HepG2 (cell line): ENCODE results near the gene PPP1R12A. TPM values are rescaled to one million over a fixed set of nuclear protein-coding genes. Genes with fewer than 3 reads are reported as not detected.

ENCODE experiments used
- CBX5 ChIP-seq: sonication (generic); formaldehyde crosslinking; IDR thresholded peaks from 2 replicates; pipeline ENCODE4 v1.4.0; 2020; ENCODE audit warnings: missing genetic modification reagents, borderline replicate concordance
- HMG20A ChIP-seq: IDR thresholded peaks from 2 replicates; pipeline ENCODE4 v1.6.1; 2016; ENCODE audit warnings: borderline replicate concordance
- MEIS1 ChIP-seq: sonication (generic); formaldehyde crosslinking; IDR thresholded peaks from 2 replicates; pipeline ENCODE4 v1.9.0; 2021; ENCODE audit warnings: mild to moderate bottlenecking, missing genetic modification reagents, moderate library complexity, borderline replicate concordance
- NR2F2 ChIP-seq: IDR thresholded peaks from 2 replicates; pipeline ENCODE4 v1.6.1; 2012; ENCODE audit warnings: low read depth, inconsistent platforms, borderline replicate concordance
- POGZ ChIP-seq: sonication (generic); formaldehyde crosslinking; IDR thresholded peaks from 2 replicates; pipeline ENCODE4 v1.4.0; 2020; ENCODE audit warnings: mild to moderate bottlenecking, missing genetic modification reagents
- SIN3B ChIP-seq: fragments of 150-350 bp; IDR thresholded peaks from 2 replicates; pipeline ENCODE4 v1.6.1; 2014; ENCODE audit warnings: low read length
- SNRNP70 ChIP-seq: fragments of 200-400 bp; formaldehyde crosslinking; IDR thresholded peaks from 2 replicates; pipeline ENCODE4 v1.6.1; 2017; ENCODE audit warnings: mild to moderate bottlenecking, low read depth, low read length, moderate library complexity
- ZFP1 ChIP-seq: IDR thresholded peaks from 2 replicates; pipeline ENCODE4 v1.6.1; 2016
- ZNF451 ChIP-seq: sonication (generic); formaldehyde crosslinking; IDR thresholded peaks from 2 replicates; pipeline ENCODE4 v1.5.0; 2020; ENCODE audit warnings: mild to moderate bottlenecking, missing genetic modification reagents
- ZNF569 ChIP-seq: sonication (generic); formaldehyde crosslinking; IDR thresholded peaks from 2 replicates; pipeline ENCODE4 v1.5.0; 2020; ENCODE audit warnings: mild to moderate bottlenecking, missing genetic modification reagents, moderate library complexity, borderline replicate concordance
- ZNF614 ChIP-seq: IDR thresholded peaks from 2 replicates; pipeline ENCODE4 v1.6.1; 2018; ENCODE audit warnings: missing biosample characterization, missing genetic modification reagents, inconsistent platforms, borderline replicate concordance
- ZSCAN21 ChIP-seq: sonication (generic); formaldehyde crosslinking; IDR thresholded peaks from 2 replicates; pipeline ENCODE4 v1.8.0; 2022; ENCODE audit warnings: mild to moderate bottlenecking, missing genetic modification reagents, moderate library complexity, borderline replicate concordance
- polyA plus RNA-seq, 8 experiments: library from polyadenylated mRNA; depleted of rRNA in 3 of 8; stranded (reverse) in 7 of 8; unstranded in 1 of 8; fragments of >200 nt; fragmentation: Illumina TruSeq in 4 of 8; extraction: Trizol in 4 of 8; gene quantifications; 2 replicates each; pipeline versions ENCODE4 v1.2.1 to v1.2.3, GENCODE V29; 2011 to 2016; ENCODE audit warnings: low read depth in 4 of 8, missing spikeins in 1 of 8, mixed read lengths in 1 of 8; ENCODE audit not compliant: insufficient read depth in 1 of 8
- total RNA-seq, 5 experiments: library from RNA; depleted of rRNA; stranded (reverse); fragments of >200 nt; fragmentation: Illumina TruSeq; extraction: Trizol; gene quantifications; 2 replicates each; pipeline ENCODE4 v1.2.3, GENCODE V29; 2016; ENCODE audit warnings: low read depth in 1 of 5
- TF ChIP-seq, protein P1 (sequence below): IDR thresholded peaks from 2 replicates; pipeline ENCODE4 v1.6.1; 2016
- TF ChIP-seq, protein P2 (sequence below): sonication (generic); formaldehyde crosslinking; IDR thresholded peaks from 2 replicates; pipeline ENCODE4 v1.4.0; 2020; ENCODE audit warnings: missing genetic modification reagents
- TF ChIP-seq, protein P3 (sequence below): sonication (generic); formaldehyde crosslinking; IDR thresholded peaks from 2 replicates; pipeline ENCODE4 v1.4.0; 2020; ENCODE audit warnings: low read depth, mild to moderate bottlenecking, missing genetic modification reagents
- TF ChIP-seq, protein P4 (sequence below): sonication (generic); formaldehyde crosslinking; IDR thresholded peaks from 2 replicates; pipeline ENCODE4 v1.4.0; 2020; ENCODE audit warnings: mild to moderate bottlenecking, low read depth, missing genetic modification reagents
- TF ChIP-seq, protein P5 (sequence below): sonication (generic); formaldehyde crosslinking; IDR thresholded peaks from 2 replicates; pipeline ENCODE4 v1.5.0; 2020; ENCODE audit warnings: missing genetic modification reagents, mild to moderate bottlenecking, borderline replicate concordance
- TF ChIP-seq, protein P6 (sequence below): sonication (generic); formaldehyde crosslinking; IDR thresholded peaks from 2 replicates; pipeline ENCODE4 v1.4.0; 2020; ENCODE audit warnings: missing genetic modification reagents

PPP1R12A gene
- total and polyA plus RNA-seq, 2 of the 13 experiments (the other 11 are each of a cell fraction or from before 2014, with no cell fraction given), result 23.8 to 50.0 TPM

DNA sequence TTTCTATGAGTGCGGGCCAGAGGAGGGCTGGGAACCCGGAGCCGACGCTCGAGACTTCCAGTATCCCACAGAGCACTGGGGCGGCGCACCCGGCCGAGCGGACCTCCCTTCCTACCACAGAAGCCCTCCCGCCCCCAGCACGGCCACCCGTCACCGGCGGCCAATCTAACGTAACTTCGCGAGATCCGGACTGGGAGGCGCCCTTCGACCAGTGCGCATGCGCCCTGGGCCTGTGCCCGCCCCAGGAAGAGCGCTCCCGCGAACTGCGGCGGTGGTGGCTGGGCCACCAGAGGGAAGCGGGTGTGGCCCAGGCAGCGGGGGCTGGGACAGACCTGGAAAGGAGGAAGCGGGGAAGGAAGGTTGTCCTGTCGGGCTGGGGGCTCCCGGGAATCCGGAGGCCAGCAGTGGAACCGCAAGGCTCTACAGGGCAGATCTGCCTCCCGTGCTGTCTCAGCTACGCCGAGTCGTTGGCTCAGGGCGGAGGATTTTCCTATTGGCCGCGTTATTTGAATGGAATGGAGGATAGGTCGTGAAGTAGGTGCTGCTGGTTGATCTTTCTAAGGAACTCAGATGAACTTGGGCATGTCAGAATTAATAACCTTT is at the start of gene PPP1R12A (continued):
- TF ChIP-seq, protein P1, sequence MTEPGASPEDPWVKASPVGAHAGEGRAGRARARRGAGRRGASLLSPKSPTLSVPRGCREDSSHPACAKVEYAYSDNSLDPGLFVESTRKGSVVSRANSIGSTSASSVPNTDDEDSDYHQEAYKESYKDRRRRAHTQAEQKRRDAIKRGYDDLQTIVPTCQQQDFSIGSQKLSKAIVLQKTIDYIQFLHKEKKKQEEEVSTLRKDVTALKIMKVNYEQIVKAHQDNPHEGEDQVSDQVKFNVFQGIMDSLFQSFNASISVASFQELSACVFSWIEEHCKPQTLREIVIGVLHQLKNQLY (CRISPR knock-in tag), result no peak
- TF ChIP-seq CBX5 (CRISPR knock-in tag), result no peak; the same call in 1 of the 2 replicates
- no peak for TF ChIP-seq SNRNP70
- TF ChIP-seq SIN3B, result peak; percentile 20; the same call in 1 of the 2 replicates
- TF ChIP-seq, protein P2, sequence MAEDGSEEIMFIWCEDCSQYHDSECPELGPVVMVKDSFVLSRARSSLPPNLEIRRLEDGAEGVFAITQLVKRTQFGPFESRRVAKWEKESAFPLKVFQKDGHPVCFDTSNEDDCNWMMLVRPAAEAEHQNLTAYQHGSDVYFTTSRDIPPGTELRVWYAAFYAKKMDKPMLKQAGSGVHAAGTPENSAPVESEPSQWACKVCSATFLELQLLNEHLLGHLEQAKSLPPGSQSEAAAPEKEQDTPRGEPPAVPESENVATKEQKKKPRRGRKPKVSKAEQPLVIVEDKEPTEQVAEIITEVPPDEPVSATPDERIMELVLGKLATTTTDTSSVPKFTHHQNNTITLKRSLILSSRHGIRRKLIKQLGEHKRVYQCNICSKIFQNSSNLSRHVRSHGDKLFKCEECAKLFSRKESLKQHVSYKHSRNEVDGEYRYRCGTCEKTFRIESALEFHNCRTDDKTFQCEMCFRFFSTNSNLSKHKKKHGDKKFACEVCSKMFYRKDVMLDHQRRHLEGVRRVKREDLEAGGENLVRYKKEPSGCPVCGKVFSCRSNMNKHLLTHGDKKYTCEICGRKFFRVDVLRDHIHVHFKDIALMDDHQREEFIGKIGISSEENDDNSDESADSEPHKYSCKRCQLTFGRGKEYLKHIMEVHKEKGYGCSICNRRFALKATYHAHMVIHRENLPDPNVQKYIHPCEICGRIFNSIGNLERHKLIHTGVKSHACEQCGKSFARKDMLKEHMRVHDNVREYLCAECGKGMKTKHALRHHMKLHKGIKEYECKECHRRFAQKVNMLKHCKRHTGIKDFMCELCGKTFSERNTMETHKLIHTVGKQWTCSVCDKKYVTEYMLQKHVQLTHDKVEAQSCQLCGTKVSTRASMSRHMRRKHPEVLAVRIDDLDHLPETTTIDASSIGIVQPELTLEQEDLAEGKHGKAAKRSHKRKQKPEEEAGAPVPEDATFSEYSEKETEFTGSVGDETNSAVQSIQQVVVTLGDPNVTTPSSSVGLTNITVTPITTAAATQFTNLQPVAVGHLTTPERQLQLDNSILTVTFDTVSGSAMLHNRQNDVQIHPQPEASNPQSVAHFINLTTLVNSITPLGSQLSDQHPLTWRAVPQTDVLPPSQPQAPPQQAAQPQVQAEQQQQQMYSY (CRISPR knock-in tag), result no peak
- TF ChIP-seq ZFP1, result no peak
- TF ChIP-seq, protein P3, sequence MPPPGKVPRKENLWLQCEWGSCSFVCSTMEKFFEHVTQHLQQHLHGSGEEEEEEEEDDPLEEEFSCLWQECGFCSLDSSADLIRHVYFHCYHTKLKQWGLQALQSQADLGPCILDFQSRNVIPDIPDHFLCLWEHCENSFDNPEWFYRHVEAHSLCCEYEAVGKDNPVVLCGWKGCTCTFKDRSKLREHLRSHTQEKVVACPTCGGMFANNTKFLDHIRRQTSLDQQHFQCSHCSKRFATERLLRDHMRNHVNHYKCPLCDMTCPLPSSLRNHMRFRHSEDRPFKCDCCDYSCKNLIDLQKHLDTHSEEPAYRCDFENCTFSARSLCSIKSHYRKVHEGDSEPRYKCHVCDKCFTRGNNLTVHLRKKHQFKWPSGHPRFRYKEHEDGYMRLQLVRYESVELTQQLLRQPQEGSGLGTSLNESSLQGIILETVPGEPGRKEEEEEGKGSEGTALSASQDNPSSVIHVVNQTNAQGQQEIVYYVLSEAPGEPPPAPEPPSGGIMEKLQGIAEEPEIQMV, result peak; percentile 67; the same call in 1 of the 2 replicates
- TF ChIP-seq, protein P4, sequence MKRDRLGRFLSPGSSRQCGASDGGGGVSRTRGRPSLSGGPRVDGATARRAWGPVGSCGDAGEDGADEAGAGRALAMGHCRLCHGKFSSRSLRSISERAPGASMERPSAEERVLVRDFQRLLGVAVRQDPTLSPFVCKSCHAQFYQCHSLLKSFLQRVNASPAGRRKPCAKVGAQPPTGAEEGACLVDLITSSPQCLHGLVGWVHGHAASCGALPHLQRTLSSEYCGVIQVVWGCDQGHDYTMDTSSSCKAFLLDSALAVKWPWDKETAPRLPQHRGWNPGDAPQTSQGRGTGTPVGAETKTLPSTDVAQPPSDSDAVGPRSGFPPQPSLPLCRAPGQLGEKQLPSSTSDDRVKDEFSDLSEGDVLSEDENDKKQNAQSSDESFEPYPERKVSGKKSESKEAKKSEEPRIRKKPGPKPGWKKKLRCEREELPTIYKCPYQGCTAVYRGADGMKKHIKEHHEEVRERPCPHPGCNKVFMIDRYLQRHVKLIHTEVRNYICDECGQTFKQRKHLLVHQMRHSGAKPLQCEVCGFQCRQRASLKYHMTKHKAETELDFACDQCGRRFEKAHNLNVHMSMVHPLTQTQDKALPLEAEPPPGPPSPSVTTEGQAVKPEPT, result no peak
- TF ChIP-seq POGZ, result peak; percentile 95
- TF ChIP-seq, protein P5, sequence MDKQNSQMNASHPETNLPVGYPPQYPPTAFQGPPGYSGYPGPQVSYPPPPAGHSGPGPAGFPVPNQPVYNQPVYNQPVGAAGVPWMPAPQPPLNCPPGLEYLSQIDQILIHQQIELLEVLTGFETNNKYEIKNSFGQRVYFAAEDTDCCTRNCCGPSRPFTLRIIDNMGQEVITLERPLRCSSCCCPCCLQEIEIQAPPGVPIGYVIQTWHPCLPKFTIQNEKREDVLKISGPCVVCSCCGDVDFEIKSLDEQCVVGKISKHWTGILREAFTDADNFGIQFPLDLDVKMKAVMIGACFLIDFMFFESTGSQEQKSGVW, result no peak
- TF ChIP-seq HMG20A (CRISPR knock-in tag), result no peak; the same call in 1 of the 2 replicates
- TF ChIP-seq NR2F2, result 0 out of 2 replicates have a peak, but pooled peaks have one; percentile 46
- peak; percentile 26; the same call in 1 of the 2 replicates for TF ChIP-seq MEIS1 (CRISPR knock-in tag)
- no peak for TF ChIP-seq ZNF451 (CRISPR knock-in tag)
- TF ChIP-seq, protein P6, sequence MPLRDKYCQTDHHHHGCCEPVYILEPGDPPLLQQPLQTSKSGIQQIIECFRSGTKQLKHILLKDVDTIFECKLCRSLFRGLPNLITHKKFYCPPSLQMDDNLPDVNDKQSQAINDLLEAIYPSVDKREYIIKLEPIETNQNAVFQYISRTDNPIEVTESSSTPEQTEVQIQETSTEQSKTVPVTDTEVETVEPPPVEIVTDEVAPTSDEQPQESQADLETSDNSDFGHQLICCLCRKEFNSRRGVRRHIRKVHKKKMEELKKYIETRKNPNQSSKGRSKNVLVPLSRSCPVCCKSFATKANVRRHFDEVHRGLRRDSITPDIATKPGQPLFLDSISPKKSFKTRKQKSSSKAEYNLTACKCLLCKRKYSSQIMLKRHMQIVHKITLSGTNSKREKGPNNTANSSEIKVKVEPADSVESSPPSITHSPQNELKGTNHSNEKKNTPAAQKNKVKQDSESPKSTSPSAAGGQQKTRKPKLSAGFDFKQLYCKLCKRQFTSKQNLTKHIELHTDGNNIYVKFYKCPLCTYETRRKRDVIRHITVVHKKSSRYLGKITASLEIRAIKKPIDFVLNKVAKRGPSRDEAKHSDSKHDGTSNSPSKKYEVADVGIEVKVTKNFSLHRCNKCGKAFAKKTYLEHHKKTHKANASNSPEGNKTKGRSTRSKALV, result 0 out of 2 replicates have a peak, but pooled peaks have one; percentile 26
- TF ChIP-seq ZSCAN21 (CRISPR knock-in tag), result peak; percentile 85
- TF ChIP-seq ZNF614 (CRISPR knock-in tag), result 0 out of 2 replicates have a peak, but pooled peaks have one; percentile 32
- TF ChIP-seq ZNF569, result peak; percentile 87; the same call in 1 of the 2 replicates
